H1 (cell line): ENCODE measurements around the gene GALNT7. TPM values are rescaled to one million over a fixed set of nuclear protein-coding genes. Genes with fewer than 3 reads are reported as not detected.

Source experiments
- ASH2L ChIP-seq: fragments of 200-600, 300-600 bp; sonication (generic); IDR thresholded peaks from one replicate; pipeline ENCODE4 v1.7.1; 2017; ENCODE audit warnings: low read length
- ATF2 ChIP-seq: IDR thresholded peaks from 2 replicates; pipeline ENCODE4 v1.6.1; 2012; ENCODE audit warnings: low read length, inconsistent platforms
- ATF3 ChIP-seq: IDR thresholded peaks from 2 replicates; pipeline ENCODE4 v1.6.1; 2011; ENCODE audit warnings: low read depth, mild to moderate bottlenecking, low read length; ENCODE audit not compliant: insufficient read depth
- BACH1 ChIP-seq: IDR thresholded peaks from 2 replicates; pipeline ENCODE4 v1.6.1; 2012; ENCODE audit warnings: low read length, improper control_type of control experiment
- CBX5 ChIP-seq: fragments of 300-800, 300-1000 bp; sonication (generic); IDR thresholded peaks from 2 replicates; pipeline ENCODE4 v1.7.1; 2016; ENCODE audit warnings: antibody characterized with exemption, low read length, low read depth
- CHD1 ChIP-seq: IDR thresholded peaks from 2 replicates; pipeline ENCODE4 v1.6.1; 2012; ENCODE audit warnings: low read depth, low read length, improper control_type of control experiment
- CHD2 ChIP-seq: IDR thresholded peaks from 2 replicates; pipeline ENCODE4 v1.6.1; 2012; ENCODE audit warnings: low read length, improper control_type of control experiment
- E2F6 ChIP-seq: IDR thresholded peaks from 2 replicates; pipeline ENCODE4 v1.6.1; 2012; ENCODE audit warnings: inconsistent platforms
- EGR1 ChIP-seq: IDR thresholded peaks from 2 replicates; pipeline ENCODE4 v1.6.1; 2011; ENCODE audit warnings: low read depth, low read length, borderline replicate concordance
- EP300 ChIP-seq, 2 experiments: IDR thresholded peaks; 1 replicate in 1 of 2; 2 replicates in 1 of 2; pipeline ENCODE4 v1.6.1; 2011 to 2012; ENCODE audit warnings: low read depth in 2 of 2, low read length in 2 of 2, mild to moderate bottlenecking in 2 of 2, borderline replicate concordance in 1 of 2, inconsistent platforms in 1 of 2, moderate library complexity in 1 of 2
- GTF2F1 ChIP-seq: IDR thresholded peaks from 2 replicates; pipeline ENCODE4 v1.6.1; 2012; ENCODE audit warnings: low read depth, low read length, improper control_type of control experiment, borderline replicate concordance
- JUN ChIP-seq: IDR thresholded peaks from 2 replicates; pipeline ENCODE4 v1.6.1; 2011; ENCODE audit warnings: low read depth, mild to moderate bottlenecking, improper control_type of control experiment, low read length
- KDM5A ChIP-seq: fragments of 200-600 bp; IDR thresholded peaks from 2 replicates; pipeline ENCODE4 v1.7.1; 2012; ENCODE audit warnings: mild to moderate bottlenecking, low read length, inconsistent platforms, mixed read lengths
- SAP30 ChIP-seq: fragments of 300-600 bp; sonication (generic); IDR thresholded peaks from 2 replicates; pipeline ENCODE4 v1.7.1; 2012; ENCODE audit warnings: low read length, moderate library complexity, mild to moderate bottlenecking, inconsistent platforms; ENCODE audit not compliant: insufficient read depth, insufficient replicate concordance
- SIN3A ChIP-seq, 2 experiments: IDR thresholded peaks in 1 of 2; conservative IDR thresholded peaks in 1 of 2; 2 replicates each; pipeline ENCODE4 v1.6.1; 2011 to 2012; ENCODE audit warnings: low read length in 2 of 2, improper control_type of control experiment in 1 of 2, low read depth in 1 of 2, mild to moderate bottlenecking in 1 of 2
- SIX5 ChIP-seq: IDR thresholded peaks from 2 replicates; pipeline ENCODE4 v1.6.1; 2011; ENCODE audit warnings: mild to moderate bottlenecking, low read depth, low read length
- SP4 ChIP-seq: IDR thresholded peaks from 2 replicates; pipeline ENCODE4 v1.6.1; 2012; ENCODE audit warnings: low read length, inconsistent platforms
- SRF ChIP-seq: IDR thresholded peaks from 2 replicates; pipeline ENCODE4 v1.6.1; 2011; ENCODE audit warnings: mild to moderate bottlenecking, low read depth, low read length, moderate library complexity
- TAF1 ChIP-seq: IDR thresholded peaks from 2 replicates; pipeline ENCODE4 v1.6.1; 2011; ENCODE audit warnings: mild to moderate bottlenecking, low read depth, low read length
- TBP ChIP-seq: IDR thresholded peaks from 2 replicates; pipeline ENCODE4 v1.6.1; 2011; ENCODE audit warnings: low read depth, low read length, improper control_type of control experiment
- ZNF274 ChIP-seq: IDR thresholded peaks from 2 replicates; pipeline ENCODE4 v1.7.0; 2012; ENCODE audit warnings: low read length, borderline replicate concordance; ENCODE audit errors: extremely low read depth
- polyA plus RNA-seq, 7 experiments: library from polyadenylated mRNA; depleted of rRNA in 3 of 7; stranded (reverse) in 5 of 7; unstranded in 2 of 7; fragments of >200 nt in 5 of 7; fragments of 200-250 nt in 2 of 7; gene quantifications; 1 replicate in 5 of 7; 2 replicates in 1 of 7; 4 replicates in 1 of 7; pipeline versions ENCODE4 v1.2.1 to v1.2.3, GENCODE V29; 2011 to 2013; ENCODE audit warnings: missing spikeins in 2 of 7, mixed read lengths in 2 of 7
- total RNA-seq: library from RNA; stranded (reverse); fragmentation: NEBNext Ultra II Directional; extraction: Animal tissue kit (Norgen Biotek cat#: 25700); gene quantifications from 2 replicates; pipeline ENCODE4 v1.2.1, GENCODE V29; 2021

Gene GALNT7
- total and polyA plus RNA-seq, 2 of the 8 experiments (the other 6 are each of a cell fraction or from before 2014, with no cell fraction given): 22.4 to 85.5 TPM

- TF ChIP-seq ATF3 (no peak), ZNF274 (no peak), JUN (no peak), TBP (peak; percentile 70), ATF2 (no peak), CHD2 (no peak), SRF (no peak), SAP30 (peak; percentile 82), EGR1 (no peak), ASH2L (peak; percentile 80), E2F6 (no peak), GTF2F1 (no peak), BACH1 (no peak), TAF1 (peak; percentile 12; the same call in 1 of the 2 replicates), SIN3A (conservative IDR thresholded peaks at IDR 0.05 in 1 of 2, IDR thresholded peaks at IDR 0.05 in 1 of 2; ENCODE audit: low read depth in 1 of 2, low read length in 2 of 2) (peak; percentile 65 to 76; a peak in 1 of 4 replicates), CBX5 (no peak), KDM5A (no peak), SIX5 (no peak), EP300 (IDR thresholded peaks at IDR 0.05; ENCODE audit: borderline replicate concordance in 1 of 2, low read depth in 2 of 2, low read length in 2 of 2) (no peak), SP4 (no peak), CHD1 (no peak)
Measured at GRCh38 chr4:173371292-173372192, 202.9 kb downstream of the GALNT7 start (continued).
